Measurements from ENCODE around the gene PLD4. TPM values are rescaled to one million over a fixed set of nuclear protein-coding genes. Genes with fewer than 3 reads are reported as not detected.

The PLD4 gene
- total and polyA plus RNA-seq, 2 experiments from 2014 or later: not detected

GRCh38 chr14:104875412-104875751 lies 49.3 kb upstream of the PLD4 start (continued):
- TF ChIP-seq EZH2phosphoT487 (IDR thresholded peaks at IDR 0.05; ENCODE audit: unreplicated experiment): no peak
- no peak for TF ChIP-seq CTCF (conservative IDR thresholded peaks at IDR 0.05; ENCODE audit: low read depth in 2 of 2)
- no peak for TF ChIP-seq EZH2 (IDR thresholded peaks at IDR 0.05; ENCODE audit: low read depth, unreplicated experiment)
- no peak for TF ChIP-seq NANOG (IDR thresholded peaks at IDR 0.05; ENCODE audit: borderline replicate concordance)
- no peak for TF ChIP-seq JUNB (IDR thresholded peaks at IDR 0.05; ENCODE audit: unreplicated experiment)
- no peak for TF ChIP-seq REST (IDR thresholded peaks at IDR 0.05; ENCODE audit: unreplicated experiment)
- TF ChIP-seq POLR2AphosphoS5 (IDR thresholded peaks at IDR 0.05; ENCODE audit: low read depth): no peak
- TF ChIP-seq ZNF114 (CRISPR knock-in tag; IDR thresholded peaks at IDR 0.05): no peak

GRCh38 chr14:104875811-104876210 lies 48.9 kb upstream of the PLD4 start:
- H3K4me3 ChIP-seq: no peak overlapping the region
- peaks cover 16% of the 10 kb centered on the region for H3K27me3 Mint-ChIP-seq (ENCODE audit: insufficient read depth, low read depth, poor library complexity)
- no peak overlapping the region for H3K4me3 Mint-ChIP-seq
- H3K27ac Mint-ChIP-seq: no peak overlapping the region; the same call in 1 of the 2 replicates
- peaks cover 6% of the 10 kb centered on the region; the same call in 1 of the 2 replicates for H3K79me2 ChIP-seq (replicated peaks; ENCODE audit: insufficient read depth)
- H3K9me3 Mint-ChIP-seq: no peaks in the 10 kb centered on the region
- H2AFZ ChIP-seq: no peak overlapping the region
- H3K4me2 ChIP-seq: no peak overlapping the region; the same call in 1 of the 2 replicates
- H3K36me3 Mint-ChIP-seq (ENCODE audit: low read depth): peaks cover 7% of the 10 kb centered on the region; the same call in 1 of the 3 replicates
- no peaks in the 10 kb centered on the region for H3K36me3 ChIP-seq (ENCODE audit: insufficient read depth)
- no peak for TF ChIP-seq REST (IDR thresholded peaks at IDR 0.05; ENCODE audit: unreplicated experiment)
- no peak for TF ChIP-seq ZNF114 (CRISPR knock-in tag; IDR thresholded peaks at IDR 0.05)
- no peak for TF ChIP-seq EZH2phosphoT487 (IDR thresholded peaks at IDR 0.05; ENCODE audit: unreplicated experiment)
- TF ChIP-seq ZNF462 (CRISPR knock-in tag; IDR thresholded peaks at IDR 0.05): no peak
- TF ChIP-seq EZH2 (IDR thresholded peaks at IDR 0.05; ENCODE audit: low read depth, unreplicated experiment): no peak
- DNase-seq (ENCODE audit: low spot score) (no peak), ATAC-seq (no peak; the same call in 2 of the 3 replicates)
- H3K27ac ChIP-seq (ENCODE audit: low read depth): no peak overlapping the region
- no peaks in the 10 kb centered on the region; the same call in 1 of the 2 replicates for H3K4me1 ChIP-seq (ENCODE audit: insufficient read depth)
- H3K9me2 ChIP-seq (ENCODE audit: insufficient read depth): no peaks in the 10 kb centered on the region
- H3K4me1 Mint-ChIP-seq: peaks cover 23% of the 10 kb centered on the region
- no peaks in the 10 kb centered on the region; the same call in 1 of the 2 replicates for H4K20me1 ChIP-seq (replicated peaks; ENCODE audit: insufficient read depth)
- no peaks in the 10 kb centered on the region for H3F3A ChIP-seq (replicated peaks; ENCODE audit: low read depth)
- H3K27me3 ChIP-seq (ENCODE audit: insufficient read depth): no peaks in the 10 kb centered on the region
